IPS-15b (cell line): ENCODE results near the gene SLC29A2.

ENCODE experiments used
- H3K27me3 ChIP-seq: one replicate; pipeline ENCODE4 v1.6.1; 2013; ENCODE audit warnings: low read length; ENCODE audit not compliant: control insufficient read depth, insufficient read depth
- H3K36me3 ChIP-seq: one replicate; pipeline ENCODE4 v1.6.1; 2013; ENCODE audit warnings: low read length; ENCODE audit not compliant: control insufficient read depth, insufficient read depth
- H3K4me1 ChIP-seq: one replicate; pipeline ENCODE4 v1.6.1; 2013; ENCODE audit warnings: mild to moderate bottlenecking, low read length; ENCODE audit not compliant: control insufficient read depth, insufficient read depth
- H3K4me3 ChIP-seq: one replicate; pipeline ENCODE4 v1.5.1; 2013; ENCODE audit warnings: low read depth, low read length
- H3K9ac ChIP-seq: one replicate; pipeline ENCODE4 v1.6.1; 2013; ENCODE audit warnings: low read depth, mild to moderate bottlenecking, low read length
- H3K9me3 ChIP-seq: one replicate; pipeline ENCODE4 v1.6.1; 2013; ENCODE audit warnings: mild to moderate bottlenecking, low read length; ENCODE audit not compliant: control insufficient read depth, insufficient read depth

SLC29A2 gene, protein sequence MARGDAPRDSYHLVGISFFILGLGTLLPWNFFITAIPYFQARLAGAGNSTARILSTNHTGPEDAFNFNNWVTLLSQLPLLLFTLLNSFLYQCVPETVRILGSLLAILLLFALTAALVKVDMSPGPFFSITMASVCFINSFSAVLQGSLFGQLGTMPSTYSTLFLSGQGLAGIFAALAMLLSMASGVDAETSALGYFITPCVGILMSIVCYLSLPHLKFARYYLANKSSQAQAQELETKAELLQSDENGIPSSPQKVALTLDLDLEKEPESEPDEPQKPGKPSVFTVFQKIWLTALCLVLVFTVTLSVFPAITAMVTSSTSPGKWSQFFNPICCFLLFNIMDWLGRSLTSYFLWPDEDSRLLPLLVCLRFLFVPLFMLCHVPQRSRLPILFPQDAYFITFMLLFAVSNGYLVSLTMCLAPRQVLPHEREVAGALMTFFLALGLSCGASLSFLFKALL

DNA sequence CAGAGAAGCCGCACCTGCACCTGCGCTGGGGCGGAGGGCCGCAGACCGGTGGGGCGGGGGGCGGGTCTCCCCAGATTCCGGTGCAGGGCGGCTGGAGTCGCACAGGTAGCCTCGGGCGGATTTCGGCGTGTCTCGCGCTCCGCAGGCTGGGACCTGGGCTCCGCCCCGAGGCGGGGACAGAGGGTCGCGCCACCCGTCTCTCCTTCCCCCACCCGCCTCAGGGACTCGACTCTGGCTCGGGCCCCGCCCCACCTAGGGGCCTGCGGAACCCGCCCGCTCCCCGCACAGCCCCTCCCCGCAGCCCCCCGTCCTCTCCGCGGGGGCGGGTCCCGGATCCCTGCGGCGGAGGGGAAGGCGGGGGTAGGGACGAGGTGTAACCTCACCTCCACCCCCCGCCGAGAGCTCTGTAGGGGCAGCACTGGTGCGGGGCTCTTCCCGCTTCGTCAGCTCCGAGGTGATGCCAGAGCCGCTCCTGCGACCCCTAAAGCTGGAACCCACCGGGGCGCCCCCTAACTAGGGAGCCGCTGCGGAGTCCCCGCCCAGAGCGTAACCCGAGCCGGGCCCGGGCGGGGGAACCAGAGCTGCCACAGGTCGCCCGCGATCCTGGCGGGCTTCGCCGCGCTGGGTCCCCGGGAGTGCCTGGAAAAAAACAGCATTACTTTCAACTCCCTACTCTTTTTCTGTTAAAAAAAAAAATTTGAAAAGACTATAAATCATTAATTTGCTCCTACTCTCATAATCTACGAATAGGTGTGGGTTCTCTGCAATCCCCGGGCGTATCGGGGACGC is at the start of gene SLC29A2:
SLC29A2 (minus strand) TSS at position 134 of the 789 bp plus-strand sequence. CDS start 169 bp downstream, outside the sequence.
- Histone ChIP-seq H3K36me3 (peaks cover 26% of the 10 kb centered on the region), H3K9ac (peak within 1 kb of the TSS; percentile 91), H3K4me1 (peaks cover 9% of the 10 kb centered on the region), H3K9me3 (no peaks in the 10 kb centered on the region), H3K4me3 (peak within 1 kb of the TSS; percentile 99), H3K27me3 (no peaks in the 10 kb centered on the region)

DNA sequence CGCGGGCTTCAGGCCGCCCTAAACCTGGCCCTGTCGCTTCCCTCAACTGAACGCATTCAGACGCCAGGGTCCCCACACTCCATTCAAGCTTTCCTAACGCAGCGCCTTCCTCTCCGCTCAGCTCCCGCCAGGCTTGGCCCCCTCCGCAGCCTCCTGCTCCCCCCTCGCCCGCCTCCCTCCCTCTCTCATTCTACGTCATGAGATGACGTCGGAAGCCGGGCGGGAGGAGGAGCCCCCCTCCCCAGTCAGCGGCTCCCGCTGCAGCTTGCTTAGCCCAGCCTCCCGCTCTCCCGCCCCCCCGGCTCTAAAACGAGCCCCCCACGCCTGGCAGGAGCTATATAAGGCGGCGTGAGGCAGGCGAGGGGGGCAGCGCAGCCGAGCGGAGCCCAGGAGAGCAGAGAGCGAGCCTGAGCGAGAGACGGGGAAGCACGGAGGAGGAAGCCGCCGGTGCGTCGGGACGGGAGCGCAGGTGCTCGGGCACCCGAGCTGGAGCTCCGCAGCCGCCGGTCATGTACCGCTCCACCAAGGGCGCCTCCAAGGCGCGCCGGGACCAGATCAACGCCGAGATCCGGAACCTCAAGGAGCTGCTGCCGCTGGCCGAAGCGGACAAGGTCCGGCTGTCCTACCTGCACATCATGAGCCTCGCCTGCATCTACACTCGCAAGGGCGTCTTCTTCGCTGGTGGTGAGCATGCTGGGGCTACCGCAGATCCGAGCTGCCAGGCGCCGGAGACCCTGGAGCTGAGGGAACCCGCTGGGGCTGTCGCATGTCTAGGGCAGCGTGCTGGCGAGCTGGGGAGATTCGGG is 49.3 kb upstream of the SLC29A2 start, which contains the start of gene NPAS4:
NPAS4 (plus strand) TSS at position 365 of the 806 bp plus-strand sequence; CDS start at position 510, 145 bp downstream.
- H3K4me1 ChIP-seq, result peaks cover 14% of the 10 kb centered on the region
- peaks cover 35% of the 10 kb centered on the region for H3K27me3 ChIP-seq
- peak within 1 kb of the TSS; percentile 64 for H3K4me3 ChIP-seq
- H3K9me3 ChIP-seq, result no peaks in the 10 kb centered on the region
- H3K9ac ChIP-seq, result no peak within 1 kb of the TSS
- H3K36me3 ChIP-seq, result no peaks in the 10 kb centered on the region

DNA sequence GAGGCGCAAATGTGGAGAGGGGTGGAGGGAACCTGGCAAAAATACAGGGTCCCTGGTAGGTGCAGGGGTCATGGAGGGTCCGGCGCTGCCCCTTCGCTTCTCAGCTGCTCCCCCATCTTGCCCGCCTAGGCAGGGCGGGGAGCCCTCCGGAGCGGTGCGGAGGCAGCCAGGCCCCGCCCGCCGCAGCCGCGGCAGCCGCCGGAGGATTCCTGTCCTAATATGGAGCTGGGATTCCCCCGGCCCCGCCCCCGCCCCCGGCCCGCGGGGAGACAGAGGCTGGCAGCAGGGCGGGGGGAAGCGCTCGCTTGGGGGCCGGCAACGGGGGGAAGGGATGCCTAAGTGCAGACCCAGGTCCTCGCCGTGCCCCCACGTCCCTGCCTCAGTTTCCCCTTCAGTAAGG is 48.3 kb upstream of the SLC29A2 start:
- H3K9ac ChIP-seq, result no peak overlapping the region

DNA sequence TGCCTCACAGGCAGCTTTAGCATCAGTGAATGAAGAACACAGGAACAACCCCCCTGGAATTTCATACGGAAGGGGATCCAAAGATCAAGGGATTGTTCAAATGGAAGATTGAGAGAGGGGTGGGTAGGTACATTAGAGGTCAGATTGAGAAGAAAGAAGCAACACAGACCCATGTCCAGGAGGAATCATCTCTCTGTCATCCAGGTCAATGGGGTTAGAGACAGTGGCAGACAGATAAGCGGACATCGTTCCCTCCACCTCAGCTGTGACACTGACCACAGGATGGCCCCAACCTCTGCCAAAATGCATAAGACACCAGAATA is 47.4 kb upstream of the SLC29A2 start:
- H3K9me3 ChIP-seq, result no peaks in the 10 kb centered on the region
- H3K4me1 ChIP-seq, result peaks cover 26% of the 10 kb centered on the region
- peaks cover 35% of the 10 kb centered on the region for H3K27me3 ChIP-seq
- H3K36me3 ChIP-seq, result no peaks in the 10 kb centered on the region
- peak overlapping the region; percentile 46 for H3K4me3 ChIP-seq
- H3K9ac ChIP-seq, result no peak overlapping the region

More for the DNA sequence above, 48.3 kb upstream of the SLC29A2 start:
- H3K36me3 ChIP-seq, result no peaks in the 10 kb centered on the region
- H3K9me3 ChIP-seq, result no peaks in the 10 kb centered on the region
- H3K27me3 ChIP-seq, result peaks cover 35% of the 10 kb centered on the region
- H3K4me1 ChIP-seq, result peaks cover 18% of the 10 kb centered on the region
- H3K4me3 ChIP-seq, result peak overlapping the region; percentile 64

DNA sequence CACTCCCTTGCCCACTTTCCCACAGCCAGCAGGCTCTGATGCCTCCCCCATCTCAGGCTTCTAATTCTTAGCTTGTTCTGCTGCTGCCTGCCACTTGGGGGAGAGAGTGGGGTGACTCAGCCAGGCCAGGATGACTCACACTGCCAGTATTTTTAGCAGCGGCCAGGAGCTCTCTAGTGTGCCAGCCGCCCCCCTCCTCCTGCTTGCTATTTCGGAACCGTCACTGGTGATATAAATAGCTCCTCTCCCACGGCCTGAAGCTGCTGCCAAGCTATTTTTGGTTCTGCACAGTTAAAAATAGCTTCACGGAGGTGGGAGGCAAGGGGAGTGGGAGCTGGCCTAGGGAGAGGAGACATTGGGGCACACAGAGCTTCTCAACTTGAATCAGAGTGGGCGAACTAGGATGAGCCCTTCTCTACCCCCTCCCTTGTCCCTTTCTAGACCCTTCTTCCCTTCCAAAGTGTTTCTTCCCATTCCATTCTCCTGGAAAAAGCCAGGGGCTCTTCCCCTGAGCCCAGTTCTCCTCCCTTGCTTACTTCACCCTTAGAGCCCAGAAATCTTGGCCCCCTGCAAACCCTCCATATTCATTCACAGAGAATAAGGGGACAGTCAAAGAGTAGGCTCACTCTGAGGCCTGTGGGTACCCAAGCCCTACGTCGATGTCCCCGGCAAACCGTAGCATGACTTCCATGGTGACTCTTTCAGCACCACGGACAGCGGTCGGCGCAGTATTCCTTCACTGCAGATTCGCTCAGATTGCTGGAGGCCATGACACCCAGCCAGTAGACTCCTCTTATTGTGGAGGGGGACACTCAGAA is 46.8 kb upstream of the SLC29A2 start:
- Histone ChIP-seq H3K27me3 (peaks cover 34% of the 10 kb centered on the region), H3K4me1 (peaks cover 30% of the 10 kb centered on the region), H3K36me3 (no peaks in the 10 kb centered on the region)

DNA sequence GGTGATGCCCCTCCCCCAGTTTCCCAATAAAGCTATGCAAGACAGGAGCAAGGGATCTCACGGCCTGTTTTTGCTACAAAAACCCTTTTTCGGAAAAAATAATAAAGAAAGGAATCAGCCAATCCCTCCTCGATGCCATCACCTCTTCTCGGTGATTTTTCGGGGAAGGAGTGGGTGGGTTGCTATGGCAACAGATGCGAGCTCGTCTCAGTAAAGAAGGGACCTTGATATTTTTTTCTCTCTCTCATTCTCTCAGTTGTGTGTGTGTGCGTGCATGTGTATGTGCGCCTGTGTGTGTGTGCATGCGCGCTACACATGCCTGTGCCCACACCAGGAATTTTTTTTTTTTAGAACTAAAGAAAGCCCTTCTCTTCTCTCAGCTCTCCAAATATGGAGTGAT is 45.4 kb upstream of the SLC29A2 start:
- peaks cover 28% of the 10 kb centered on the region for H3K27me3 ChIP-seq
- H3K9me3 ChIP-seq, result no peaks in the 10 kb centered on the region
- H3K9ac ChIP-seq, result no peak overlapping the region
- peaks cover 30% of the 10 kb centered on the region for H3K4me1 ChIP-seq
- no peak overlapping the region for H3K4me3 ChIP-seq
- no peaks in the 10 kb centered on the region for H3K36me3 ChIP-seq

More for the DNA sequence above, 46.8 kb upstream of the SLC29A2 start:
- no peaks in the 10 kb centered on the region for H3K9me3 ChIP-seq
- H3K9ac ChIP-seq, result no peak overlapping the region
- no peak overlapping the region for H3K4me3 ChIP-seq

DNA sequence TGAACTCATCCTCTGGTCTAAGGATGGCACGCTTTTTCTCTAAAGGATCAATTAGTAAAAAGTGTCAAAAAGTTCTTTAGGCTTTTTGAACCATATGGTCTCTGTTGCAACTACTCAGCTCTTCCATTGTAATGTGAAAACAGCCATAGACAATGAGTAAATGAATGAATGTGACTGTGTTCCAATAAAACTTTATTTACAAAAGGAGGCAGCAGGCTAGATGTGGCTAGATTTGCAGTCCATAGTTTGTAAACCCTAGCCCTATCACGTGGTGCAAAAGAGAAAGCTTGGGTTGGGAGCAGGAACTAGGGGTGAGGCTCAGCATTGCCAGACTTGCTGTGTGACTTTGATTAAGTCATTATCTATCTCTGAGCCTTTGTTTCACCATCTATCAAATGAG is 43.9 kb upstream of the SLC29A2 start:
- H3K4me3 ChIP-seq, result no peak overlapping the region
- no peak overlapping the region for H3K9ac ChIP-seq
- peaks cover 30% of the 10 kb centered on the region for H3K4me1 ChIP-seq
- no peaks in the 10 kb centered on the region for H3K9me3 ChIP-seq
- peaks cover 21% of the 10 kb centered on the region for H3K27me3 ChIP-seq
- H3K36me3 ChIP-seq, result no peaks in the 10 kb centered on the region

DNA sequence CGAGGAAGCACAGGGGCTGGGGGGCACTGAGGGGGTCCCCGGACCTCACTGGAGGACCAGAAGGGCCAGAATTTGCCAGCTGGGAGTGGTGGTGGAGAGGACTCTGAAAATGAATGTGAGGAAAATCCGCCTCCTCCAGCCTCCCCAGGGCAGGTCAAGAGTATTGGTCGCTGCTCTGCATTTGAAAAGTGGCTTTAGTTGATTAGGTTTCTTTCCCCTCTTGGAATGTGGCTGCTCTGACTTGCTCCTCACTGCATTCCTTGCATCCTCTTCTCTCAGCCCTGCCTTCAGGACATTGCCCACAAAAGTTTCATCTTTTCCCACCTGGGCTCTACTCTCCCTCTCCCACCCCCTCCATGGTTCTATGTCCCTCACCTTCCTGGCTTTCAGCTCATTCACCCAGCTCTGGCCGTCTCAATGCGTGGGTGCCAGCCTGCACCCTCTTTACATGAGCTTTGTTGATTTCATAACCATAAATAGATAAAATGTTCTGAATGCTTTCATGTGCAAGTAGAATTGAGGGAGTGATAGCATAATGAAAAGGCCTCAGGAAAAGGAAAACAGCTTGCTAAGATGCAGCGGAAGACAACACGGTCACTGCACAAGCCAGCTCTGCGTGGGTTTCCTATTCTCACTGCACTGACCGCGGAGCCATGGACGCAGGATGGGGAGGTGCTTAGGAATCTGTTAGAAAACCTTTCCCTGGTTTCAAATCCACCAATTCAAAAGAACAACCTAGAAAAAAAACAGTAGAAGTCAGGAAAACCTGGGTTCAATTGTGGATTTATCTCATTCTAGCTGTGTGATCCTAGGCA is 42.8 kb upstream of the SLC29A2 start:
- peaks cover 29% of the 10 kb centered on the region for H3K4me1 ChIP-seq
- H3K4me3 ChIP-seq, result peak overlapping the region; percentile 4
- no peak overlapping the region for H3K9ac ChIP-seq
- H3K36me3 ChIP-seq, result no peaks in the 10 kb centered on the region
- no peaks in the 10 kb centered on the region for H3K9me3 ChIP-seq
- H3K27me3 ChIP-seq, result peaks cover 19% of the 10 kb centered on the region

DNA sequence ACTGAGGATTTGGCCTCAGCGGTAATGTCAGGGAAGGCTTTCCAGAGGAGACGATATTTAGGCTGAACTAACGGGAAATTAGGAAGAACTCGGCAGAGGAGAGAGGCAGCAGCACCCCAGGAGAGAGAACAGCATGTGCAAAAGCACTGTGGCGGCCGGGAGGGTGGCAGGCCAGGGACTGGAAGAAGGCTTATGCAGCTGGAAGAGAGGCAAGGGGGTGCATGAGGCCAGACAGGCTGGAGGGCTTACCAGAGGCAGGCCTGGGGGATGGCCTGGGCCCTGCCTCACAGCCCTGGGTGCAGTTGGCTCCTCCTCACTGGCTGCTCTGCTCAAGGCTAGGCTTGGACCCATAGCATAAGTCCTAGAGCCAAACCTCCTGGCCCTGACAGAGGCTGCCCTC is 41.6 kb upstream of the SLC29A2 start:
- H3K27me3 ChIP-seq, result peaks cover 14% of the 10 kb centered on the region
- no peak overlapping the region for H3K4me3 ChIP-seq
- no peak overlapping the region for H3K9ac ChIP-seq
- no peaks in the 10 kb centered on the region for H3K36me3 ChIP-seq
- no peaks in the 10 kb centered on the region for H3K9me3 ChIP-seq
- peaks cover 18% of the 10 kb centered on the region for H3K4me1 ChIP-seq

DNA sequence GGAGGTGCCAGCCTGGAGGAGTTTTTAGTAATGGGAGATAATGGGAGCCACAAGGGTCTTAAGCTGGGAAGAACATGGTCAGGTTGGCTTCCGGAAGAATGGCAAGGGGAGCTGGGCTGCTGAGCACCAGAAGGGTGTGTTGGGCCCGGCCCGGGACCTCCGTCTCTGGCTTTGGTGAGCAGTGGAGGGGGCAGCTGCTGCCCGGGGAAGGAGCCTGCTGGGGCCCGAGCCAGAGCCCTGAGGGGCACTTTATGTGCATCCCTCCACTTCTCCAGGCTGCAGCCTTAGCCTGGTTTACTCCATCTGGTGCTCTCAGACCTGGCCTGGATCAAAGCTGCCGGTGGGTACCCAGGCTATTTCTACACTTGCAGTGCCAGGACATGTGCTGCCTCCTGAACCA is 40.5 kb upstream of the SLC29A2 start:
- Histone ChIP-seq H3K4me3 (no peak overlapping the region), H3K27me3 (peaks cover 16% of the 10 kb centered on the region), H3K36me3 (no peaks in the 10 kb centered on the region), H3K4me1 (peaks cover 18% of the 10 kb centered on the region), H3K9me3 (no peaks in the 10 kb centered on the region), H3K9ac (no peak overlapping the region)
